H9 (cell line): ENCODE measurements around the gene RFTN2. TPM values are rescaled to one million over a fixed set of nuclear protein-coding genes. Genes with fewer than 3 reads are reported as not detected.

Experiments used
- DNase-seq: peaks from one replicate; pipeline ENCODE4 v3.0.0-alpha.2; 2017
- H2AFZ ChIP-seq: one replicate; pipeline ENCODE4 v1.6.1; 2013; ENCODE audit warnings: mild to moderate bottlenecking, low read length, control low read depth, moderate library complexity
- H2AK5ac ChIP-seq: 2 replicates; pipeline ENCODE4 v1.6.1; 2013; ENCODE audit warnings: low read length, control low read depth, mixed read lengths; ENCODE audit not compliant: insufficient read length
- H2BK120ac ChIP-seq: one replicate; pipeline ENCODE4 v1.6.1; 2013; ENCODE audit warnings: low read depth, mild to moderate bottlenecking, low read length, control low read depth, inconsistent platforms; ENCODE audit not compliant: poor library complexity, severe bottlenecking
- H2BK12ac ChIP-seq: 2 replicates; pipeline ENCODE4 v1.6.1; 2013; ENCODE audit warnings: low read length, control low read depth, mixed read lengths, low read depth; ENCODE audit not compliant: insufficient read length
- H2BK15ac ChIP-seq: 2 replicates; pipeline ENCODE4 v1.6.1; 2013; ENCODE audit warnings: low read depth, low read length, control low read depth
- H2BK20ac ChIP-seq: one replicate; pipeline ENCODE4 v1.6.1; 2013; ENCODE audit warnings: low read depth, mild to moderate bottlenecking, low read length, control low read depth, inconsistent platforms; ENCODE audit not compliant: poor library complexity, severe bottlenecking
- H2BK5ac ChIP-seq: 2 replicates; pipeline ENCODE4 v1.6.1; 2013; ENCODE audit warnings: low read length, control low read depth, mixed read lengths; ENCODE audit not compliant: insufficient read length
- H3K14ac ChIP-seq: 2 replicates; pipeline ENCODE4 v1.6.1; 2013; ENCODE audit warnings: low read length, control low read depth; ENCODE audit not compliant: insufficient read depth
- H3K18ac ChIP-seq: 2 replicates; pipeline ENCODE4 v1.6.1; 2013; ENCODE audit warnings: low read depth, mild to moderate bottlenecking, mixed read lengths, low read length, control low read depth; ENCODE audit not compliant: insufficient read length
- H3K23ac ChIP-seq: 2 replicates; pipeline ENCODE4 v1.6.1; 2013; ENCODE audit warnings: low read length, control low read depth, mixed read lengths, low read depth; ENCODE audit not compliant: insufficient read length
- H3K23me2 ChIP-seq: 2 replicates; pipeline ENCODE4 v1.6.1; 2013; ENCODE audit warnings: low read depth, mild to moderate bottlenecking, mixed read lengths, low read length, control low read depth; ENCODE audit not compliant: insufficient read length, poor library complexity, severe bottlenecking
- H3K27ac ChIP-seq: 2 replicates; pipeline ENCODE4 v1.5.1; 2013; ENCODE audit warnings: low read length, control low read depth, mixed read lengths, low read depth; ENCODE audit not compliant: insufficient read length
- H3K27me3 ChIP-seq: 2 replicates; pipeline ENCODE4 v1.6.1; 2013; ENCODE audit warnings: low read length, control low read depth, inconsistent platforms; ENCODE audit not compliant: insufficient read depth
- H3K4ac ChIP-seq: 2 replicates; pipeline ENCODE4 v1.6.1; 2013; ENCODE audit warnings: low read depth, mild to moderate bottlenecking, control low read depth, inconsistent platforms, low read length, moderate library complexity
- H3K4me1 ChIP-seq: 2 replicates; pipeline ENCODE4 v1.6.1; 2013; ENCODE audit warnings: low read length, control low read depth, inconsistent platforms; ENCODE audit not compliant: insufficient read depth
- H3K4me2 ChIP-seq: 2 replicates; pipeline ENCODE4 v1.6.1; 2013; ENCODE audit warnings: low read length, control low read depth, mixed read lengths; ENCODE audit not compliant: insufficient read length, insufficient read depth
- H3K56ac ChIP-seq: 2 replicates; pipeline ENCODE4 v1.6.1; 2013; ENCODE audit warnings: low read depth, mild to moderate bottlenecking, mixed read lengths, low read length, control low read depth; ENCODE audit not compliant: insufficient read length
- H3K79me1 ChIP-seq: 2 replicates; pipeline ENCODE4 v1.6.1; 2013; ENCODE audit warnings: low read depth, mild to moderate bottlenecking, moderate library complexity, low read length, control low read depth, inconsistent platforms; ENCODE audit not compliant: insufficient read depth, poor library complexity, severe bottlenecking
- H3K79me2 ChIP-seq: 2 replicates; pipeline ENCODE4 v1.6.1; 2013; ENCODE audit warnings: low read length, control low read depth, inconsistent platforms; ENCODE audit not compliant: insufficient read depth
- H3K9ac ChIP-seq: 2 replicates; pipeline ENCODE4 v1.6.1; 2013; ENCODE audit warnings: low read length, control low read depth, mixed read lengths; ENCODE audit not compliant: insufficient read length; ENCODE audit errors: extremely low read depth
- H3K9me3 ChIP-seq: one replicate; pipeline ENCODE4 v1.6.1; 2013; ENCODE audit warnings: low read depth, low read length, inconsistent platforms; ENCODE audit not compliant: control insufficient read depth
- H3T11ph ChIP-seq: one replicate; pipeline ENCODE4 v1.6.1; 2013; ENCODE audit warnings: mild to moderate bottlenecking, low read length, control low read depth, inconsistent platforms
- H4K20me1 ChIP-seq: one replicate; pipeline ENCODE4 v1.6.1; 2013; ENCODE audit not compliant: control insufficient read depth, insufficient read length, insufficient read depth
- H4K5ac ChIP-seq: 2 replicates; pipeline ENCODE4 v1.6.1; 2013; ENCODE audit warnings: low read depth, mild to moderate bottlenecking, mixed read lengths, low read length, control low read depth; ENCODE audit not compliant: insufficient read length
- H4K8ac ChIP-seq: replicated peaks from 2 replicates; pipeline ENCODE4 v1.6.1; 2013; ENCODE audit warnings: low read length, control low read depth, mixed read lengths, low read depth; ENCODE audit not compliant: insufficient read length
- H4K91ac ChIP-seq: 2 replicates; pipeline ENCODE4 v1.6.1; 2013; ENCODE audit warnings: low read depth, mild to moderate bottlenecking, moderate library complexity, mixed read lengths, low read length, control low read depth; ENCODE audit not compliant: insufficient read length
- H3K27ac Mint-ChIP-seq, 3 experiments: 2 replicates in 2 of 3; 3 replicates in 1 of 3; pipeline ENCODE4 v1.8.0; 2020 to 2021; ENCODE audit warnings: mixed read lengths in 3 of 3, mild to moderate bottlenecking in 1 of 3, moderate library complexity in 1 of 3
- H3K27me3 Mint-ChIP-seq: 2 replicates; pipeline ENCODE4 v1.8.0; 2021; ENCODE audit warnings: low read depth, mild to moderate bottlenecking, moderate library complexity, mixed read lengths
- H3K36me3 Mint-ChIP-seq, 3 experiments: 2 replicates in 2 of 3; 3 replicates in 1 of 3; pipeline ENCODE4 v1.8.0; 2020 to 2021; ENCODE audit warnings: low read depth in 3 of 3, mixed read lengths in 3 of 3; ENCODE audit not compliant: insufficient read depth in 1 of 3
- H3K4me1 Mint-ChIP-seq, 2 experiments: 2 replicates each; pipeline ENCODE4 v1.8.0; 2020; ENCODE audit warnings: mixed read lengths in 2 of 2
- H3K4me3 Mint-ChIP-seq, 2 experiments: 2 replicates in 1 of 2; 3 replicates in 1 of 2; pipeline ENCODE4 v1.8.0; 2020 to 2021; ENCODE audit warnings: mild to moderate bottlenecking in 2 of 2, mixed read lengths in 2 of 2, moderate library complexity in 1 of 2
- H3K9me3 Mint-ChIP-seq, 2 experiments: 2 replicates in 1 of 2; 3 replicates in 1 of 2; pipeline ENCODE4 v1.8.0; 2020; ENCODE audit warnings: mild to moderate bottlenecking in 2 of 2, mixed read lengths in 2 of 2, moderate library complexity in 1 of 2
- CTCF ChIP-seq: fragments of 200-600 bp; sonication (generic); conservative IDR thresholded peaks from 3 replicates; pipeline ENCODE4 v1.8.0; 2021; ENCODE audit warnings: antibody characterized with exemption, mild to moderate bottlenecking
- WGBS: extraction: QIAGEN DNeasy Blood & Tissue Kit; methylation state at CpG from one replicate; pipeline ENCODE4 v1.1.7; 2013; ENCODE audit warnings: missing lambda C conversion rate, low lambda C conversion rate, mixed read lengths; ENCODE audit not compliant: insufficient read length; ENCODE audit errors: extremely low coverage; 5-methylcytosine and 5-hydroxymethylcytosine counted together
- total RNA-seq: library from RNA; stranded (reverse); gene quantifications from 2 replicates; pipeline ENCODE4 v1.2.1, GENCODE V29; 2021

Gene RFTN2
- total RNA-seq, 1 experiment from 2014 or later = 0.28 TPM

GRCh38 chr2:197677056-197677455 lies 1.7 kb upstream of the RFTN2 start:
- no peak overlapping the region for H2BK15ac ChIP-seq
- no peak overlapping the region for H2AFZ ChIP-seq
- H3K36me3 Mint-ChIP-seq = no peaks in the 10 kb centered on the region
- no CpG with 5 or more reads among the region's 3 CpGs for WGBS
- H3K56ac ChIP-seq = no peak overlapping the region
- H3K27ac Mint-ChIP-seq = no peak overlapping the region
- no peak overlapping the region for H4K5ac ChIP-seq
- H3K4ac ChIP-seq = no peak overlapping the region
- no peaks in the 10 kb centered on the region for H3K9me3 ChIP-seq
- H3K79me1 ChIP-seq = no peaks in the 10 kb centered on the region
- no peak overlapping the region for H2AK5ac ChIP-seq
- H3K9ac ChIP-seq = peak overlapping the region; percentile 31
- DNase-seq = no peak
- H3K14ac ChIP-seq = no peak overlapping the region
- TF ChIP-seq CTCF = no peak
- H4K8ac ChIP-seq = no peak overlapping the region
- no peak overlapping the region for H3K18ac ChIP-seq
- H2BK120ac ChIP-seq = no peak overlapping the region
- no peak overlapping the region for H3K23ac ChIP-seq
- H3K4me1 ChIP-seq = no peaks in the 10 kb centered on the region; the same call in 1 of the 2 replicates
- H3K27ac ChIP-seq = no peak overlapping the region
- no peak overlapping the region for H2BK5ac ChIP-seq
- peaks cover 23 to 30% of the 10 kb centered on the region in 2 experiments for H3K4me1 Mint-ChIP-seq
- no peaks in the 10 kb centered on the region for H3K27me3 ChIP-seq
- no peaks in the 10 kb centered on the region for H3K27me3 Mint-ChIP-seq
- no peak overlapping the region for H3K4me3 Mint-ChIP-seq
- no peak overlapping the region for H2BK20ac ChIP-seq
- H2BK12ac ChIP-seq = no peak overlapping the region
- H3T11ph ChIP-seq = no peak overlapping the region
- H3K23me2 ChIP-seq = peaks cover 3% of the 10 kb centered on the region
- H3K9me3 Mint-ChIP-seq = no peaks in the 10 kb centered on the region
- no peak overlapping the region for H4K91ac ChIP-seq
- H4K20me1 ChIP-seq = no peaks in the 10 kb centered on the region
- H3K4me2 ChIP-seq = no peak overlapping the region
- no peaks in the 10 kb centered on the region for H3K79me2 ChIP-seq
